Lower lobe of right lung (tissue), 2 donors: ENCODE results near the gene DOCK4. TPM values are rescaled to one million over a fixed set of nuclear protein-coding genes. Genes with fewer than 3 reads are reported as not detected.

Source experiments
- ATAC-seq, 2 donors: fragments of 200-7000 bp; cut with Tn5 transposase; one replicate each; pipeline ENCODE4 v1.9.1; 2020 to 2022; ENCODE audit warnings: mild to moderate bottlenecking in 2 of 2, moderate library complexity in 2 of 2
- DNase-seq: peaks from one replicate; pipeline ENCODE4 v3.0.0-alpha.2; 2020
- H3K27ac ChIP-seq: fragments of 200-600 bp; one replicate; pipeline ENCODE4 v1.8.0; 2022
- H3K27me3 ChIP-seq: fragments of 200-600 bp; one replicate; pipeline ENCODE4 v1.8.0; 2022; ENCODE audit warnings: low read depth
- H3K36me3 ChIP-seq: fragments of 200-600 bp; one replicate; pipeline ENCODE4 v1.8.0; 2022; ENCODE audit warnings: mild to moderate bottlenecking
- H3K4me1 ChIP-seq: fragments of 200-600 bp; one replicate; pipeline ENCODE4 v1.8.0; 2022
- H3K4me3 ChIP-seq: fragments of 200-600 bp; one replicate; pipeline ENCODE4 v1.8.0; 2022; ENCODE audit warnings: mild to moderate bottlenecking
- H3K9me3 ChIP-seq: fragments of 200-600 bp; one replicate; pipeline ENCODE4 v1.8.0; 2022
- intact Hi-C: fragments of 100-400 bp; cut with DNase I; formaldehyde crosslinking; loops from one replicate; pipeline ENCODE4 v1.11.0; 2022
- total RNA-seq: library from RNA; stranded (reverse); fragmentation: NEBNext Ultra II Directional; extraction: Animal tissue kit (Norgen Biotek cat#: 25700); gene quantifications from one replicate; pipeline ENCODE4 v1.2.1, GENCODE V29; 2021
- TF ChIP-seq, protein P1 (sequence below): fragments of 200-600 bp; IDR thresholded peaks from one replicate; pipeline ENCODE4 v1.8.0; 2022; ENCODE audit warnings: antibody characterized with exemption, mild to moderate bottlenecking
- donor health status: DM: no; HTN: yes; CAD: no; lungs with severe emphysema.

DOCK4 gene
- total RNA-seq, 1 donor from 2014 or later, result 78.5 TPM

DNA sequence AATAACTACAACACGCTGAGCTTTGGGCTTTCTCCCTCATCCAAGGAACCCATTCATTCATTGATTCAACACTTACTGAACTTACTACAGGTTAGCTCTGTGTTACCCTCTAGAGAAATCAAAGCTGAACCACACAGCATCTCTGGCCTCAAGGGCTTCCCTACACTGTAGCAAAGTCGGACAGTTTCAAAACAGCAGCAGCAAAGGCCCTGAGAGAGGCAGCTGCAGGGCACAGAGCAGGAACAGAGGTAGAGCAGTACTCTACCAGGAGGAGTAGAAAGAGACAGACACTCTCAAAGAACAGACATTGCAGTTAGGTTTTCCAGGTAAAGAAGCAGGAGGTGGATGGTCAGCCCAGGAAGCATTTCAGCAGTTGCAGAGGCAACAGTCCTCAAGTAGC, 16.1 kb downstream of the DOCK4 start:
- Histone ChIP-seq H3K36me3 (no peaks in the 10 kb centered on the region), H3K27ac (no peak overlapping the region), H3K4me1 (peaks cover 51% of the 10 kb centered on the region), H3K27me3 (no peaks in the 10 kb centered on the region), H3K9me3 (no peaks in the 10 kb centered on the region), H3K4me3 (no peak overlapping the region)
- intact Hi-C loops, result no loop called here
- TF ChIP-seq, protein P1, sequence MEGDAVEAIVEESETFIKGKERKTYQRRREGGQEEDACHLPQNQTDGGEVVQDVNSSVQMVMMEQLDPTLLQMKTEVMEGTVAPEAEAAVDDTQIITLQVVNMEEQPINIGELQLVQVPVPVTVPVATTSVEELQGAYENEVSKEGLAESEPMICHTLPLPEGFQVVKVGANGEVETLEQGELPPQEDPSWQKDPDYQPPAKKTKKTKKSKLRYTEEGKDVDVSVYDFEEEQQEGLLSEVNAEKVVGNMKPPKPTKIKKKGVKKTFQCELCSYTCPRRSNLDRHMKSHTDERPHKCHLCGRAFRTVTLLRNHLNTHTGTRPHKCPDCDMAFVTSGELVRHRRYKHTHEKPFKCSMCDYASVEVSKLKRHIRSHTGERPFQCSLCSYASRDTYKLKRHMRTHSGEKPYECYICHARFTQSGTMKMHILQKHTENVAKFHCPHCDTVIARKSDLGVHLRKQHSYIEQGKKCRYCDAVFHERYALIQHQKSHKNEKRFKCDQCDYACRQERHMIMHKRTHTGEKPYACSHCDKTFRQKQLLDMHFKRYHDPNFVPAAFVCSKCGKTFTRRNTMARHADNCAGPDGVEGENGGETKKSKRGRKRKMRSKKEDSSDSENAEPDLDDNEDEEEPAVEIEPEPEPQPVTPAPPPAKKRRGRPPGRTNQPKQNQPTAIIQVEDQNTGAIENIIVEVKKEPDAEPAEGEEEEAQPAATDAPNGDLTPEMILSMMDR, result no peak
- no peak for DNase-seq
- no peak for ATAC-seq

GRCh38 chr7:112189691-112190090, 16.5 kb downstream of the DOCK4 start:
- DNase-seq (no peak), ATAC-seq (no peak)
- no peak overlapping the region for H3K27ac ChIP-seq
- intact Hi-C loops, result no loop called here
- H3K4me3 ChIP-seq, result no peak overlapping the region
- H3K27me3 ChIP-seq, result no peaks in the 10 kb centered on the region
- peaks cover 55% of the 10 kb centered on the region for H3K4me1 ChIP-seq
- H3K36me3 ChIP-seq, result no peaks in the 10 kb centered on the region
- no peaks in the 10 kb centered on the region for H3K9me3 ChIP-seq
- TF ChIP-seq, protein P1, result no peak

GRCh38 chr7:112188257-112188656, 17.9 kb downstream of the DOCK4 start:
- no peak for DNase-seq
- intact Hi-C loops, result no loop called here
- no peaks in the 10 kb centered on the region for H3K36me3 ChIP-seq
- H3K9me3 ChIP-seq, result no peaks in the 10 kb centered on the region
- TF ChIP-seq, protein P1, result no peak
- no peaks in the 10 kb centered on the region for H3K27me3 ChIP-seq
- no peak overlapping the region for H3K4me3 ChIP-seq
- no peak overlapping the region for H3K27ac ChIP-seq
- peaks cover 69% of the 10 kb centered on the region for H3K4me1 ChIP-seq
- ATAC-seq, result no peak

DNA sequence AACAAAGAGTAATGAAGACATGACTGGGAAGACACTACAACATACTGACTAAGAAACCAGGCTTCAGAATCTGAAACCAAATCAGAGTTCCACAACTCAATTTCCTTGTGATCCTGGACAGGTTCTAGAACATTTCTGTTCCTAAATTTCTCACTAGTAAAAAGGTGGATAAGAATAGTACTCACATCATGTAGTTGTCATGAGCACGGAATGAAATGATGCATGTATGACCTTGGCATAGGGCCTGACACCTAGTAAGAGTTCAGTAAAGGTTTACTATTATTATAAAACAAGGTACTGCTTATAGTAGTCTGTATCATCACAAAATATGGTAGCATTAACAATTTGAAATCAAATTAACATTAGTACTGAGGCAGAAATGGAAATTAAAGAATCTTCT, 19.9 kb downstream of the DOCK4 start:
- intact Hi-C loops, result no loop called here
- no peaks in the 10 kb centered on the region for H3K9me3 ChIP-seq
- TF ChIP-seq, protein P1, result no peak
- no peak for ATAC-seq
- H3K27me3 ChIP-seq, result no peaks in the 10 kb centered on the region
- no peaks in the 10 kb centered on the region for H3K36me3 ChIP-seq
- no peak overlapping the region for H3K4me3 ChIP-seq
- no peak overlapping the region for H3K27ac ChIP-seq
- no peak for DNase-seq
- H3K4me1 ChIP-seq, result peaks cover 65% of the 10 kb centered on the region

- no peaks in the 10 kb centered on the region for H3K9me3 ChIP-seq
- intact Hi-C loops, result no loop called here
- no peaks in the 10 kb centered on the region for H3K36me3 ChIP-seq
- ATAC-seq (no peak), DNase-seq (no peak)
- TF ChIP-seq, protein P1, result no peak
- no peaks in the 10 kb centered on the region for H3K27me3 ChIP-seq
- peak overlapping the region; percentile 13 for H3K27ac ChIP-seq
- no peak overlapping the region for H3K4me3 ChIP-seq
- H3K4me1 ChIP-seq, result peaks cover 64% of the 10 kb centered on the region
Measured at GRCh38 chr7:112185005-112185834, 21.0 kb downstream of the DOCK4 start.
